Raji (cell line): ENCODE measurements around the gene KLHL21.

Experiments
- POLR2A ChIP-seq: IDR thresholded peaks from 2 replicates; pipeline ENCODE4 v1.6.1; 2011; ENCODE audit warnings: low read depth, low read length, control low read depth; ENCODE audit not compliant: insufficient read depth

Gene KLHL21

DNA sequence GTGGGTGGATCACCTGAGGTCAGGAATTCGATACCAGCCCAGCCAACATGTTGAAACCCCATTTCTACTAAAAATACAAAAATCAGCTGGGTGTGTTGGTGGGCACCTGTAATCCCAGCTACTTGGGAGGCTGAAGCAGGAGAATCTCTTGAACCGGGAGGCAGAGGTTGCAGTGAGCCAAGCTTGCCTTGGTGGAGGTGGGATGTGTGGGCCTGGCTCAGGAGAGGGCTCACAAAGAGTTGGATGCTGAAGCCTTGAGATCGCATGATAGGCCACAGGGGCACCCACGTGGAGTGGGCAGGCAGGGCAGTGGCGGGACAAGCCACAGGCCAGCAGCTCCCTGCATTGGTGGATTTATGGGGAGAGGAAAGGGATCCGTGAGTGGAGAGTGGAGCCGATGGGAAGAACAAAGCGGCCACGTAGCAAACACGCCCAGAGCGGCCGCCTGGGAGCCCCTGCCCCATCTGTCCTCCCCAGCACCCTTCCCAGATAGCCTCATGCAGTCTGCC lies 26.4 kb upstream of the KLHL21 start:
- no peak for TF ChIP-seq POLR2A

DNA sequence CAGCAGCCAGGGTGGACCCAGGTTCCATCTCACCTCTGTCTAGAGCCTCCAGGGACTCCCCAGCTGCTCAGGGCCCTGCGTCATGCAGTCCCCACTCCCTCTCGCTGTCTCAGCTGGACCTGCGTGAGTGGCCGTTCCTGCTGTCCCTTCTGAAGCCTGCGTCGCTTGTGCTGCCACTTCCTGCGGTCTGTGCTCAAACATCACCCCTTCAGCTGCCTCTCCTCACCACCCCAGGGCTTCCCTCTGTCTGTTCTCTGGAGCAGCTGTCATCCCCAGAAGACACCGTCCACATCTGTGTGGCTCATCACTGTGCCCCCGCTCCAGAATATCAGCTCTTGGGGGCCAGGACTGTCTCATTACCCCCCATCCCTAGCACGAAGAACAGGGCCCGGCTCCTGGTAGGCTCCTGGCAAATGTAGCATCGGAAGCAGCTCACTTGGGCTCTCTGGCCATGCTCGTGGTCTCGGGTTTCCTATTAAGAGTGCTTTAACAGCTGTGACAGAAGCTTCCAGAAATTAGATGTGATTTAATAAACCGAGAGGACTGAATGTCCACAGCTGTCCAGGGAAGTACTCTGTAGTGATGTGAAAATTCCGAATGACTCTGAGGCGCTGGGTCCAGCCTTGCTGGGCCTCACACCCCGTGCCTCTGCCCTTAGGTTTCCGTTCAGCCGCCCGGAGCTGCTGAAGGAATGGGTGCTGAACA lies 25.3 kb upstream of the KLHL21 start:
- no peak for TF ChIP-seq POLR2A

DNA sequence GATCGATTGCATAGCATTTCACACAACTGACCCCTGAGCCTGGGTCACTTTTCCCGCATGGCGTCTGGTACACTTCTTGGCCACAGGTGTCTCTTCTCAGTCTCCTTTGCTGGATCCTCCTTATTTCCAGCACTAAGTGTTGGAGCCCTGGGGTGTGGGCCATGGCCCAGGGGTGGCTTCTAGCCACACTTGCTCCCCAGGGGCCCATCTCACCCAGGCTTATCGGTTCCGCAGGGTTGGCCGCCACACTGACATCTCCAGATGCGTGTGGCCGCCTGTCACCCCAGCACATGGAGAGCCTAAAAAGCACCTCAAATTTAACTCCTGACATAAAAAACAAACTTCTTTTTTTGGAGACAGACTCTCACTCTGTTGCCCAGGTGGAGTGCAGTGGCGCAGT lies 24.4 kb upstream of the KLHL21 start:
- no peak for TF ChIP-seq POLR2A

DNA sequence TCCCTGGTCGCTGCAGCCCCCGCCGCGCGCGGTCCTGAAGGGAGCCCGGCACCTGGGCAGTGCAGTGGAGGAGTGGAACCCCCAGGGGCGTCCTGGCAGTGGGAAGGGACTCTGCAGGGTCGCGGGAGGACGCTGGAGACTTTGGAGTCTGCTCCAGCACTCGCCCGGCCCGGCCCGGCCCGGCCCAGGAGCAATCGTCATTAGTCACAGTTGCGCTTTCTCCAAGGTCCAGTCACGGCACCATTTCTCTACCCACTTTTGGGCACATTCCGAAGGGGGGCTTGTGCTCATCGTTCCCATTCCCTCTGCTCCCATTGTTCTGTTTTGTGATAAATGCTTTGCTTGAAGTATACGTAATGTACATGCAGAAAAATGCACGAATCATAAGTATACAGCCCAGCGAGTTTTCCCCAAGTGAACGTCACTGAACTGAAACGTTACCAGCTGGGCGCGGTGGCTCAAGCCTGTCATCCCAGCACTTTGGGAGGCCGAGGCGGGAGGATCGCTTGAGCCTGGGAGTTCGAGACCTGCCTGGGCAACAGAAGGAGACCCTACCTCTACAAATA lies 23.0 kb upstream of the KLHL21 start:
- no peak for TF ChIP-seq POLR2A

DNA sequence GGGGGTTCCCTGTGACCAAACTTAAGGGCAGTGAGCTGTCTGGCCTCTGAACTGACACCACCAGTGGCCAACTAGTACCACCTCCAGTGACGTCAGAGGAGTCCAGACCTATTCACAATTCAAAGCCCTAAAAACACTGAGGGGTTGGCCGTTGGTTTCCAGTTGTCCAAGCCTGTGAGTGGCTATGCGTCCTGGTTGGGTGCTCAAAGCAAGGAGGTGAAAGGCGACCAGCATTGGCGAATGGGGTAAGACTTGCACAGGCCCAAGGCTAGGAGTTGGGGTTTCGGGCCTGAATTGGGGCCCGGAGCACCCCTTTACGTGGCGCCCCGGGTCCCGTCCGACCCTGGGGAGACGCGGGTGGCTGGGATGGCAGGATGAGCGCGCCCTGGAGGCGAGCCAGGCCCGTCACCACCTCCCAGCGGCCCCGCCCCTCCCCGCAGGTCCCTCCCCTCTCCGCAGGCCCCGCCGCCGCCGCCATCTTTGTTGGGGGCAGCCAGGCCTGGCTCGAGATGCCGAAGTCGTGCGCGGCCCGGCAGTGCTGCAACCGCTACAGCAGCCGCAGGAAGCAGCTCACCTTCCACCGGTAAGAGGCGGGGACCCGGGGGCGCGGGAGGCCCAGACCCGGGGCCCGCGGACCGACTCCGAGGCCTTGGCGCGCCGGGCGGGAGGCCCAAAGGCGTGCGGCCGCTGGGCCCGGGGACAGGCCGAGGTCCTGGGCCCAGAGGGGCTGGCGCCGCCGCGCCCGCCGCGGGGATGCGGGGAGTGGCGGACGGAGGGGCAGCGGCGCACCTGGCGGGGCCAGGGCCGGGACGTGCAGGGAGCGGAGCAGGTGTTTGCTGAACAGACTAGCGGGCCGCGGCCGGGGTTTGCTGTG lies 22.3 kb upstream of the KLHL21 start, which contains the start of gene THAP3:
THAP3 (plus strand) TSS at position 159 of the 874 bp plus-strand sequence; CDS start at position 510, 351 bp downstream.
- peak; percentile 75 for TF ChIP-seq POLR2A

DNA sequence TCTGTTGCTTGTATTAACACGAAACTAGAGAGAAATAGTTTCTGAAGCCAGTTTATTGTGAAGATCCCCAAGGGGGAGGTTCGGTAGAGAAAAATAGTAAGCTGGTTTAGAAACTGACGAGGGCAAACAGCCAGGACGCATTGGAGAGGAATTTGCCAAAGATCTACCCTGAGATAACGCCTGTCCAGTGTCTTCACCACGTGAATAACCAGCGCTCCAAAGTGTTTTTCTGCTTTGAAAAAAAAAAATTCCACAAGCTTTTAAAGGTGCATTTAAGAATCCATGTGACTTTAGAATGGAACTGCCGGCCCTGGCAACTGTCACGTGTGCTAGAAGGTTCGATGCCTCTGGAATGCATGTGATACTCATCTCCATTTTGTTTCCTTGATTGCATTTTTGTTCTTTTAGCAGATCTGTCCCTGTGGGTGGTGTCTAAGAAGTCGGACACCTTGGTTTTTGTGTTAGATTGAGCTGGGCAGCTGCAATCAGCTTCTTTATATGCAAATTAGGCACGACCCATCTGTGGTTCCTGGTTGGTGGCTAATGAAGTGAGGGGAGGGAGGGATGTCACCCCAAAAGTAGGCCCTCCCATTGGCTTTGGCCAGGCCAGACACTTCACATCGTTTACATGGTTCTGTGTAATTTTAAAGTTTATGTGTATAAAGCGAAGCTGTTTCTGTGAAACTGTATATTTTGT lies 20.7 kb upstream of the KLHL21 start:
- no peak for TF ChIP-seq POLR2A

DNA sequence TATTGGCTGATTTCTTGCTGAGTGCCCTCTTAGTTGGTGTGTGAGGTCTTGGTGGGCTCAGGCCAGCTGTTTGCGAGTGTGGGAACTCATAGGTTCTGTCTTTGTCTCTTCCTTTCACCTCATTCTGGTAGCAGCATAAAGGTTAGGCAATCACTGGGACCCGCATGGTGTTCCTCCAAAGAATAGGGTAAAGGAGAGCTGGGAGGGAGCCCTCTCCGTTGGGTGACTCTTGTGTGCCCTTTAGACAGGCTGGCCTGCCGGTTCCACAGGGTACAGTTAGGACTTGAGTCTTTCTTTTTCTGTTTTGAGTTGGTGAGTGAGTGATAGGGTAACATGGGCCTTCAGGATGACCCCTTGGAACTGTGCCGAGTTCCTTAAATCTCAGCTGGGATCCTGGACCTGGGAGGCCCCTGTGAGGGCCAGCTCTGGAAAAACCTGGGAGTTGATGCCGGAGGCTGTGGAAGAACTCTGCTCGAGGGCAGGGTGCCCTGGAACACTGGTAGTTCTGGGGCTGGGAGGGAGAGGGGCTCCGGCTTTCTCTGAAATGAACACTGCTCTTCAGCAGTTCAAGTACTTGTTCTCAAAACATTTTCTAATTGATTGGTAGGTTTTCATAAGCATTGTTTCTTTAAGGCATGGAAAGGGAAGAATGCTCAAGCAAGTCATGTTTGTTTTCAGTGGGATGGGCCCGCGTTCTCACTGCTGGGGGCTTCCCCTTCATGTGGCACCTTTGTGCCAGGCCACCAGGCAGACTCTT lies 19.9 kb upstream of the KLHL21 start:
- TF ChIP-seq POLR2A = no peak

DNA sequence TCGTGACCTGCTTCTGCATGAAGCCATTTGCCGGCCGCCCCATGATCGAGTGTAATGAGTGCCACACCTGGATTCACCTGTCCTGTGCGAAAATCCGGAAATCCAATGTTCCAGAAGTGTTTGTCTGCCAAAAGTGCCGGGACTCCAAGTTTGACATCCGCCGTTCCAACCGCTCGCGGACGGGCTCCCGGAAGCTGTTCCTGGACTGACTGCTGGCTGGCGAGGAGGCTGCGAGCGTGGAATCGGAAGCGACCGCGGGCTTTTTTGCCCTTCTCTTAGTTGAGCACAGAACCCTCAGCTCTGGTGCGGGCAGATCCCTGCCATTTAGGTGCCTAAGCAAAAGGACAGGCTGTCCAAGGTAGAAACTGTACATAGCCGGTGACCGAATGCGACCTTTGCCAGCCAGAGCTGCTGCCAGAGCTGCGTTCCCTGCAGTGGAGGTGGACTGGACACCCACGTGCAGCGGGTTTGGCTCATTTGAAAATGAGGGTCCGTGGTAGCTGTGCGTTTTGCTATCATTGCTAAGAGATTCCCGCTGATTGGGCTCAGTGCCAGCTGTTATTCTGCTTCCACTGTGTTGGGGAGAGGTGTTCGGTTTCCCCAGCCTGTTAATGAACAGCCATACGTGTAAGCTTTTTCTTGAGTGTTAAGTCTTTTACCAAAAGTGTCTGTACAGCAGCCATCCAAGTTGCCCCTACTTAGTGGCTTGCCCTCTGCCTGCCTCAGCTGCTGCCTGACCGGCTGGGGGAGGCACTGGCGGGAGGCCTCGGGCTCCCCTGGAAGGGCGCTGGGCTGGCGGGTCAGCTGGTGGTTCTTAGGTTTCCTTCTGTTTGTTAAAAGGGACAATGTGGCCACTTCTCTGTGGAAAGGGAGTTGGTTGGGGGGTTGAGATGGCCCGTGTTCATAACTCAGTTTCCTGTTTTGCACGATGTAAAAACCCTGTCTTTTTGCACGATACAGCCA lies 19.0 kb upstream of the KLHL21 start:
- TF ChIP-seq POLR2A = no peak

DNA sequence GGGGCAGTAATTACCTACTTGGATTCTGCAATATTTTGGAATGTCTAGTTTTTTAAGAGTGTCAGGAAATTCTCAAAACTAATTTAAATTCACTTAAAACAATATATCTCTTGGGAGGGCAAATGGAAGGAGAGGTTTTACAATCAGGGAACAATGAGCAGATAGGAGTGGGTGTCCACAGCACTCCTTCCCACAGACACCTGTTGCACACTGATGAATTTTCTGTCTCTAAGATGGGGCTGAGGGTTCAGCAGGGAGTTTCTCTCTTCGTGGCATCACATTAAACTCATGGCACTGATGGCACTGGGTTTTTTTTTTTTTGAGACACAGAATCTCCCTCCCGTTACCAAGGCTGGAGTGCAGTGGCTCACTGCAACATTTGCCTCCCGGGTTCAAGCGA lies 16.4 kb upstream of the KLHL21 start:
- no peak for TF ChIP-seq POLR2A

DNA sequence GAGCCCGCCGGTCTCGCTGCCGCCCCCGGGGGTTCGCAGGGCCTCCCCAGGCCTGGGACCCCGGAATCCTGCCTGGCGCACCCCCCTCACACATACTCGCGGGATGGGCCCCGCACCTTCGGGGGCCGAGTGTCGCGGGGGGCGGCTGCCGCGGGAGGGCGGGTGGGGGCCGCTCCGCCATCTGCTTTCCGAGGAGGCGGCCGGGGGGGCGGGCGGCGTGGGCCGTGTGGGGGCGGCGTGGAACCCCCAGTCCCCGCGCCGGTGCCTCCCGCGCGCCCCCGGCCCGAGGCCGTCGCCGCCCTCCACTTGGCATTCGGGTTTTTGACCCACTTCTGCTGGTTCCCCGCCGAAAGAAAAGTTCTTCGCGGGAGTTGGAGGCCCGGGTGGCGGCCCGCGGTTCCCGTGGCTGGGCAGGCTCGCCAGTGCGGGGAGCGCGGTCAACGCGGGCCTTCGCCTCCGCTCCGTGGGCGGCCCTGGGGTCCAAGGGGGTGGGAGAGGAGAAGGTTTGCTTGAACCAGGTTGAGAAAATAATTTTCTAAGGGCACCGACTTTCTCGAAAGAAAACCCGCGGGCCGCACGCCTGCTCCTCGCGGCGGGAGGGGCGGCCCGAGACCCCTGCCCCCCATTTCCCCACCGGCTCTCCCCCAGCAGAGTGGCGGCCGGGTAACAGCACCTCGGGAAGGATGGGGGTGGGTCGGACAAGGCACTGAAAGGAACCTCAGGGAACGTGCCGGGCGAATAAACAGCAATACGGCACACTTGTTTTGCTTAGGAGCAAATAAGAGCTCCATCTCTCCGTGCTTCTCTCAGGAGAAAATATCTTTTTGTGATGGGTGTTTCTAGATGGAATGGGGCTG lies 12.5 kb upstream of the KLHL21 start:
- no peak for TF ChIP-seq POLR2A

DNA sequence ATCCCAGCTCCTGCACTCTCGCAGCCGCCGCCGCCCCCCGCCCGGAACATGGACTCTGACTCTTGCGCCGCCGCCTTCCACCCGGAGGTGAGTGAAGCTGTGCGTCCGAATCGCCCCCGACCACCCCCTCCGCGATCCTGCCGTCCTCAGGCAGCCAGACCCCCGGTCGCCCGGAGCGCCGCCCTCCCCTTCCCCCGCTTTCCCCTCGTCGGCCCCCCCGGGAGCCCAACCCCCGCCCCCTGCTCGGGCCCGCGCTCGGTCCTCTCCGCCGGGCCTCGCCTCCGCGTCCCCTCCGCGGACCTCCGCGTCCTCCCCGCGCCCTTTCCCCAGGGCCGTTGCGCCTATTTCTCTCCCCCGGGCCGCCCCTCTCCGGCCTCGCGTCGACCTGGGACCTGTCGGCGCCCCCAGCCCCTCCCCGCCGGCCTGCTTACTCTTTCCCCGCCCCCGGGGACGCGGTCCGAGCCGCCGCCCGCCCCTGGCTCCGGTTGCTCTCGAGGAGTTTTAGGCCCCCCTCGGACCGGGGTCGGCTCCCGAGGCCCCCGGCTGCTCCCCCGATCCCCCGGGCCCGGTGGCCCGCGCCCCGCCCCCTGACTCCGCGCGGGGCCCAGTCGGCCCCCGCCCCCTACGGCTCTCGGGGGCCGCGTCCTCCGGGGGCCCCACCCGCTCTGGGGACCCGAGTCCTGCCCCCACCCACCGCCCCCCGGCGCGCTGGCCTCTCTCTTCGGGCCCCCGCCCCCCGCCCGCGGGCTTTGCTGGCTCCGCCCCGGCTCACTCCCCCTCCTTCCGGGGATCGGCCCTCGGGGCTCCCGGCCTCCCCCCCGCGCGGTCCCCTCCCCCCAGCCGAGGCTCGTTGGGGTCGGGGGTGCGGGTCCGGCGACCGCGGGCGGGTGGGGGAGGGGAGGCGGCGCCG lies 11.6 kb upstream of the KLHL21 start:
- TF ChIP-seq POLR2A = no peak
